GM18499 (cell line): Measurements from ENCODE around the gene LRP1B.

Source experiments
- ATAC-seq: cut with Tn5 transposase; IDR thresholded peaks from one replicate; pipeline ENCODE4 v1.9.1; 2021; ENCODE audit warnings: moderate number of reproducible peaks; ENCODE audit not compliant: insufficient read depth, unreplicated experiment

LRP1B gene

DNA sequence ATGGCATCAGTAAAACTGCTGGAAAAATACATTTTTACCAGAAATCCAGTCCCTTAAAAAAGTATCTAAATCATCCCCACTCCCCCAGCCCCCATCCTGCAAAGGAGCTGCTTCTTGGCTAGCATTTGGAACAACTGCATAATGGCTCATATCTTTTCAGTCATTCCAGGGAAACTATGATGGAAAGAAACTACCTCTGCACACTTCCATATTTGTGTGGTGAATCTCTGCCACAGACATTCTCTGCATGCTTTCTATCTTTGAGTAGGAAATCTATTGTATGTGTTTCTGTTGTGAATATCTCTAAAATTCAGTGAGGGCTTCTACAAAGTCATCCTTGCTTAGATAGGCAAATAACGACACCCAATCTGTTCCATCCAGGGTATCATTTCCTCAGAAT is 632.3 kb downstream of the LRP1B start:
- no peak for ATAC-seq

DNA sequence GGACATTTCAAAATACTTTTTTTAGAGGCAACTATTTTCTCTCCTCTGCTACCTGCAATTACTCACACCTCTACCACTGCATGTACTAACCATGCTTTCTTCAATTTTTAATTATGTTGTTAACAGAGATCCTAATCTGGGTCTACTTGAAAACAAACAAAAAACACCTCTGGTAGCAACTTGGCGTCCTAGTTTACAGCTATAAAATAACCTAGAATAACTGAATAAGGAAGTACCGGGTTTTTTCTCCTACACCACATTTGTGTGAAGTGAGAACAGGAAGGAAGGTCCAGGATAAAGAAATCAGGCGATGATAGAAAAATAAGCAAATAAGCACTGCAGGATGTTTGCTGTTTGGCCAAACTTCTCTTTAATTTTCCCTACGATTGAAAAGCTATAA is 633.5 kb downstream of the LRP1B start:
- no peak for ATAC-seq

DNA sequence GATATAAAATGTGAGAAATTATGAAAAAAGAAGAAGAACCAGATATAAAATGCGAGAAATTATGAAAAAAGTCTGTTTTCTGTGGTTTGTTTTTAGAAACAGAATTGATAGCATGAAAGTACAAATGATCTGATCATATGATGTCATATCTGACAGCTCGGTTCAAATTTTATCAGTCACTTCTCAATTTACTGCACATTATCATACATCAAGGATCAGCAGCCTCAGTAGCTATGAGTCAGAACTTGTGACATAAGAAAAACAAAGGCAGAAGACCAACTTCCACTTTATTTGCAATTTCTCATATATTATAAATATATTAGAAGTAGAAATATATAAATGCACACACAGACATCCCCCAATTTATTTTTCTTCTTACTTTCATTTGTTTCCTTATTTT is 634.0 kb downstream of the LRP1B start:
- ATAC-seq: no peak

DNA sequence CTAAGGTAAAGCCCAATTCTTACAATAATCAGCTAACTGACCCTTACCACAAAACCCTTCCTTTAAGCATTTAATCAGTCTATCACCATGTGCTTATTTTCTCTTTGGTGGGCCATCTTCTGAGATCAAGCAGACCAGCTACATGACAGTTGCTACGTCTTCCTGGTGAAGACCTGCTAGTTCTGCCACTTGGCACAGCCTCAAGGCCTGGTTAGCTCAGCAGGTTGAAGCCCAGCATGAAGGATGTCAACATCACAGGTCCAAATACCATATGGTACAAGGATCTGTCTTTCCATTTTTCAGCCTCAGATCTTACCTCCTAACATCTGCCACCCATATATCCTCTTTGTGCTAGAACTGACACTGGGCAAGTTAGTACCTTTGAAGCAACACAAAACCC is 636.9 kb downstream of the LRP1B start:
- ATAC-seq: no peak

DNA sequence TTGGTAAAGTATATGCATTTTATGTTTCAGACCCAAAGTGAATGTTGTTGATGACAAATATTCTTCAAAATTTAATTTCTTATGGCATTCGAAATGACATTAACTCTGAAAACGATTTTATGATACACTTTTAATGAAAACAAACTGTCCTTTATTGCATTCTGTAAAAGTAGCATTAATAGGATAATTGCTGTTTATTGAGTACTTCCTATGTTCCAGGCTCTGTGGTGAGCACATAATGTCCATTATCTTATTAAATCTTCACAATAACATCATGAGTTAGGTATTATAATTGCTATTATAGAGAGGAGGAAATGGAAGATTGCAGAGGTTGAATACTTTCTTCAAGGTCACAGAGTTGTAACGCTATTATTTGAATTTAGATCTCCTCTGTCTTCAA is 638.0 kb downstream of the LRP1B start:
- ATAC-seq: no peak

DNA sequence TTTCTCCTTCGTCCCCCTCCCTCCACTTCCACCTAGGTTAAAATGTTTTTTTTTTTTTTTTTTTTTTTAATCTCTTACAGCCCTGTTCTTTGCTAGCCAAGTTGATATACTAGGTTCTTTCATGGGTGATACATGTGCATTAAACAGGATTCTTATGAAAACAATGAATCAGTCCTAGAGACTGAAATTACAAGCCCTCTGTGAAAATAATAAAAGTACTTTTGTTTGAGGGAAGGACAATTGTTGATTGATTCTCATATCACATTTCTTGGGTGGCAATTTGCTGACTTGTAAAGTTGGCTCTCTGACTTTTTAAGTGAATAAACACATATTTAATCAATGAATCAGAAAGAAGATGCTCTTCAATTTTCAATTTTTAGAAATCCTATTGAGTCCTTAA is 639.9 kb downstream of the LRP1B start:
- no peak for ATAC-seq

DNA sequence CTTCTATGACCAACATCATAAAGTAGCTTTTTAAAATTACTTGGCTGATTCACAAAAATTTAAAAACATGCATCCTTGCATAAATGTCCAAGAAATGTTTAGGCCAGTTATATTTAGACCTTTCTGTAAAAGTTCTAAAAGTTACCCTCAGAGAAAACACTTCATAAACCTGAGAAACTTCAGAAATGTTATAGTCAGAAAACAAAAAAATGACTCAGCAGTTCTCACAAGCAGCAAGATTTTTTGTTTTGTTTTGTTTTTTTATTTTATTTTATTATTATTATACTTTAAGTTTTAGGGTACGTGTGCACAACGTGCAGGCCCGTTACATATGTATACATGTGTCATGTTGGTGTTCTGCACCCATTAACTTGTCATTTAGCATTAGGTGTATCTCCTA is 648.1 kb downstream of the LRP1B start:
- no peak for ATAC-seq

DNA sequence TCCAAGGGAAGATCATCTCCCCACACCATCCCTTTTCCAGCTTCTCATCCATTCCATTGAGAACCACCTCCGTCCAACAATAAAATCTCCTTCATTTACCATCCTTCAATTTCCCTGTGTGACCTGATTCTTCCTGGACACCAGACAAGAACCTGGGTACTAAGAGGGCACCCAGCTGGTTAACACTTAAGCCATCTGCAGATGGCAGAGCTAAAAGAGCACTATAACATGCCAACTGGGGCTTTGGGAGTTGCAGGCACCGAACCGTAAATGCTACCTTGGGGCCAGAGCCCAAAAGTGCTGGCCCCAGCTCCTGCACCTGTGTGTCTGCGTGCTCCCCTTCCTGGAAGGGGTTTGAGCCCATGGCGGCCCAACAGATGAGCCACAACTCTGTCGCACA is 655.0 kb downstream of the LRP1B start:
- no peak for ATAC-seq

DNA sequence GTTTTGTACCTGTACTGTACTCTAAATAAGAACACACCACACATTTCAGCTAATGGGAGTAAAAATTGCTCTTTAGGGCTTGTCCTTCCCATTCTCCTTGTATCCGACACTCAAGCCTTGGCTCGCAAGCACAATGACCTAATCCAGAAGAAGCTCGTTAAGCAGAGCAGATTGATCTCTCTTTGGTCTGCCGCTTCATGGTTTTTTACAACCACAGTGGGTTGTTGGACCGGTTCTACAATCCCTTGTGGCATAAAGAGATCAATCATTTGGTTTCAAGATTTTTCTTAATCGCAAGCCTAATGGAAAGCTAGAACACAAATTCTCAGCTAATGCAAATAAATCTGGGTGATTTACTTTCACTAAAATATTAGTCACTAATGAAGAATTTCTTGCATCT is 662.1 kb downstream of the LRP1B start:
- ATAC-seq: no peak

DNA sequence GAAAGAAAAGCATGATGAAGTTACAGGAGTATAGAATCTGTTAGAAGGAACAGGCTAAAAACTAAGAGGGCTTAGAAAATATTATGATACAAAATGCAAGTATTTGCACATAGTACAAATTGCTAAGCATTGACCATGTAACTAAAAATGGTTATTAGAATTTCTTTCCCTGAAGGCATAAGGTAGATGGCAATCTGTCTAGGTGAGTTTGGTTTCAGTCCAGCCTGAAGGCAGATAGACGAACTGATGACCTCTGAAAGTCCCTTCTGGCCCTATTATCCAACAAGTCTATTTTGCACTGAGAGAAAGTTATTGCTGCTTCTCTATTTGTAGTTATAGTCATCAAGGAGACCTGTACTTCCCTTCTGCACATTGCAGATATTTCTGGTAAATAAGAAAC is 663.5 kb downstream of the LRP1B start:
- ATAC-seq: no peak

DNA sequence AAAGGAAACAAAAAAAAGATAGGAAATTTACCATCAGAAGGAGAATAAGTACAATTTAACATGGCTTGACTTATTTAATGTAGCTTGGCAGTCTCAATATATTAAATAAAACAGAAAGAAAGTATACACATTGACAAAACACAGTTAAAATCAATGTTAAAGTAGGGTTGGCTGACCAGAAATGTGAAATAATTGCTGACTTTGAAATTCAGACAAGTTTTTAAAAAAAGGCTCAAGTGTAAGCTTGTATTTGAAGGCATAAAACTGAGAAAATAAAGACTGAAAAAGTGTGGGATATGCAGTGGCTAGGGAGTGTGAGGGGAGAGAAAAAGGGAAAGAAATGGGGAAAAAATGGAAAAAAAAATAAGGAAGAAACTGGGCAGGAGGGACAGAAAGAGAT is 665.8 kb downstream of the LRP1B start:
- no peak for ATAC-seq

DNA sequence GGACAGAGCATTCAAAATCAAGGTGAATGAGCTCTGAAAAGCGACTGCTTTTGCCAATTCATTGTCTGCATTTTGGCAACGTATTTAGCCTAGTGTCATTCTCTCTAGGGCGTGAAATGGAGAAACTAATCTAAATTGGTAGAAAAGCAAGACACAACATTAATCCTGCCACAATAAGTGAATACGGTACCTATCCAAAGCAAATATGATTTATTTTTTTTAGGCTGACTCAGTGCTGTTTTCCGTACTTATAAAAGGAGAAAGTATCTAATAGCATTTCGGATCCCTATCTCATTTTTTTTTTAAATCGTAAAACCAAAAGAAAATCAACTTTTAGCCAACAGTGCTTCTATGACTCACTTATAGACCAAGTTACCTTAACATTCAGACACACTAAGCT is 672.5 kb downstream of the LRP1B start:
- ATAC-seq: no peak

DNA sequence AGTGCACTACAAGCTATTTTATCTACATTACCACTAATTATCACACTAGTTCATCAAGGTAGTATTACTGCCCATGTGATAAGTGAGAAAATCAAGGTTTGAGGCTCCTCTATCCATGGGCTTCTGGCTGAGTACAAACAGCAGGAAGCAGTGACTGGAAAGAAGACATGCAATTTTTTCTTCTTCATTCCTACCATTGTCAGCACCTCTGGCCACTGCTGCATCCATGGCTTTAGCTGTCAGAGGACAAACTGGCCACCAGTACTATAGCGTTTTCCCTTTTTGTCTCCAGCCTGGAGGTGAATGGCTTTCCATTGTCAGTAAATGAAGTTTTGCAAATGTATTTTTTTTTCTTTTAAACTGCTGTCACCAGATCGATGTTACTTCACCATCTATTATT is 674.9 kb downstream of the LRP1B start:
- no peak for ATAC-seq

DNA sequence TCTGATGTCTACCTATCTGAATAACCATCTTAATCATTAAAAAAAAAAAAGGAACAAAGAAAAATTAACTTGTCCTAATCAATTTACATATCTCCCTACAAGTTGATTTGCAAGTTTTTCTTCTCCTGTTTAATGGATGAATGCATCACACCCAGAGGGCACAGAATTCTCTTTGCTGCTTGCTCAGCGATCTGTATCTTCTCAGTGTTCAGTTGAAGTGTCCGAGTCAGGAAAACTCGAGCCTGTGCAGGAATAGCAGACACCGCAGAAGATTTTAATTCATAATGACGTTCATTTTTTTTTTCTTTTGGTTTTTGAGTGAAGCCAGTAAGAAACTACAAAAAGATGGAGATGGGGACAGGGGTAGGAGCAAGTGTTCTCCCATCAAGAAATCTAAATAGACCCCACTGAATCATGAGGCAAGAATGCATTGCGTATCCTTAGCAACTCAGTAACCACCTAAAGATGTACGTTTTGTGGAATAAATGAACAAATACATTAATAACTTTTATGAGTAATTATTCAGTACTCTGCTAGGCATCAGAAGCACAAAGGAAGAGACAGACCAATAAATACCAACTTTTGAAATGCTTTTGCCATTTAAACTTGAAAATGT is 675.5 kb downstream of the LRP1B start:
- no peak for ATAC-seq

DNA sequence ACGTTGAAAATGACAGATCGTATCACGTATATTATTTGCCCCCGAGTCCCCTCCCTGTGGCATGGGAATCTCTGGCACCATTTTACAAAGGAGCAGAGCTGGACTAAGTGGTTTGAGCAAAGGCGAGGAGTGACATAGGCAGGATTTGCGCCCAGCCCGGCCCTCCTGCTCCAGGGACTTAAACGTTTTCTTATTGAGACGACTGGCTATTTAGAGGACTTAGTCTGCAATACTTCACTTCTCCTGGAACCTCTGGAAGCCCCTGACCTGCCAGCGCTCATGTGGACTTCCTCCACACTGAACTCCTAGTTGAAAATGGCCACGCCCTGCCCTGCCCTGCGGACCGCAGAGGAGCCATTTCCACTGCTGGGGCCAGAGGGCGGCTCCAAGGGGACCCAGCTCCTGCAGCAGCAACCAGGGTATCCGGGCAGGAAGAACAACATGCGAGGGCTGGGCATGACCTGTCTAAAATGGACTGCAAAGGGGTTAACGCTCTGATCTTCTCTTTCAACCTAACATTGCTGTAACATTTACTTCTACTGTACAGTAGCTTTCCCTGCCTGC is 690.7 kb downstream of the LRP1B start:
- no peak for ATAC-seq

DNA sequence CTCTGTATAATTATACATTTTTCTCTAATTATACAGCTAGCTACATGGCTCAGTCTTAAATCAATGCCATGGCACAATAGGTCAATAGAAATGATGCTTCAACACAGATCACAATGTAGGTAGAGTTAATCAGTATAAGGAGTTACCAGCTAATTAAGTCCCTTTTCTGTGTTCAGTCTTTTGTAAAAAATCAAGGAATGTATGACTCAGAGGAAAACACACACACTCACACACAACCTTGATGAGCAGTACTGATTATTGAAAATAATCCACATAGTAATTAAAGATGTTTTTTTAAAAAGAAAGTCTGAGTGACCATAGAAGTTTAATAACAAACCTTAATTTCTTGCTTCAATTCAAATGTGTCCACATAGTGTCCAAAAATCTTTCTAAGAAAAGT is 691.3 kb downstream of the LRP1B start:
- ATAC-seq: no peak

DNA sequence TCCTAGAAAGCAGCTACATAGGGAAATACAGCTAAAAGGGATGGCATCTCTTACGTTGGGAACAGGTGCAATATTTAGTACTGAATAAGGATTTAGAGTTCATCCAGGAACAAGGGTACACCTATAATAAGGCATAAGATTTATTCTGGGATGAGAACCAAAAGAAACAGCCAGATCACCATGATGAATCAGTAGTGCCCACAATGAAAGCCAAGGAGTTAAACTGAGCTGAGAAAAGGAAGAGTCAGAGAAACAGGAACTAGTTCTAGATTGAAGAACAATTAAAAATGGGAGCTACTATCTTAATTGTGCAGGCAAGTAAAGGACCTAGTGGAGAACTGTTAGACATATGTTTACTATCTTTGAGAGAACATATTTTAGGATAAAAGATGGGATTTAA is 692.3 kb downstream of the LRP1B start:
- ATAC-seq: no peak

DNA sequence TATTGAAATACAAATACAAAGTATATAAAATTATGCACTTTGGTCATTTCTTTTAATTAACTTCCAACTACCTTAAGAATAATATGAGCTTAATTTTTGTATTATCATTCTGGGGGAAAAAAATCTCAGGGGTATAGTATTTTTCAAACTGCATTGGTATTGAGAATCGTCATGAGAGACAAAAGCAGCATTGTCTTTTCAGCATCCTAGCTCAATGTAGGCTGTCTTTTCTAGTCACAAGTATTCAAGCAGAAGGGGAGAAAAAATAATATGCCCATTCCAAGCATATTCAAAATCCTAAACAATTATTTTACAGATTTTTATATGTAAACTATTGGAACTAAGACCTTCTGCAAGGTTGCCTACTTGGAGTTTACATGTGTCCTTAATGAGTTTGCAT is 693.3 kb downstream of the LRP1B start:
- no peak for ATAC-seq

DNA sequence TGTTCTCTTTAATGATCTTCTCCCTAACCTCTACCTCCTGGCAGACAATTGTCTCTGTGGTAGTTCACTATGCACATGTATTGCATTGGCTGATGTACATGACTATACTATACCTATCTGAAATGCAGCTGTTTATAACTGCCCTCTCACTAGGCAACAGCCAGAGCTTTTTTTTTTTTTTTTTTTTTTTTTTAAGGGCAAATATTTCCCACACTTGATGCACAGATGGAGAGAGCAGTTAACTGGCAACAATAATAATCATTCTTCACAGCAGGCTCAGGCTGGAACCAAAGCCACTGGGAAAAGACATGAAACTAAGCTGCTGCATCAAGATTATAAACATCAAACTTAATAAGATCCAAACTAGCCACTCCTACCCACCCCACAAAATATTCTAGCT is 707.7 kb downstream of the LRP1B start:
- ATAC-seq: no peak

DNA sequence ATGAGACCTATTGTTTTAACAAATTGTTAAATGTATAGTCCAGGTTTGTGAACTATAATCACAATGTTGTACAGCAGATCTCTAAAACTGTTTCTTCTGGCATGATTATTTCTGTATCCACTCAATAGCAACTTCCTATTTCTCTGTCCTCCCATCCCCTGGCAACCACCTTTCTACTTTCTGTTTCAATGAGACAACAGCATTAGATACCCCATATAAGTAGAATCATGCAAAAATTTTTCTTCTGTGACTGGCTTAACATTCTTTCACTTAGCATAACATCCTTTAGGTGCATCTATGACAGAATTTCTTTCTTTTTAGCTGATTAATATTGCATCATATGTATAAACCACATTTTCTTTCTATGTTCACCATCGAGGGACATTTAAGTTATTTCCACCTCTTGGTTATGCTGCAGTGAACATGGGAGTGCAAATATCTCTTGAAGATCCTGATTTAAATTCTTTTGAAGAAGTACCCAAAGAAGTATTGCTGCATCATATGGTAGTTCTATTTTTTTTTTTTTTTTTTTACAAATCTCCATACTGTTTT is 713.5 kb downstream of the LRP1B start:
- ATAC-seq: no peak

DNA sequence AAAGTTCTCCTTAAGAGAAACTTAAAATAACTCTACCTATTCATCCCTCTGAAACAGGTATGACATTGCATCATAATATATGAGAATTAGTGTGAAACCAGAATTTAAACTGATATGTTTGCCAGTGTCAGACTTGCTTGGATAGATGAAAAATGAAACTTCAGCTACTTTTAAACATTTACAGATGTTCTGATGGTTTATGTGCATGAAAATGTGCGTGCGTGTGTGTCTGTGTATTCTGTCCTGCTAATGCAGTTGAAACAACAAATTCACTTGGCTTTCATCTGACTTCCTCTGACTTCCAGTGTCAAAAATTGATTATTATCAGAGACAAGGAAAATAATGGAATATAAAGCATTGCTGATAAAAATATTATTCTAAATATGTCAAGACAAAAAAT is 719.4 kb downstream of the LRP1B start:
- ATAC-seq: no peak

DNA sequence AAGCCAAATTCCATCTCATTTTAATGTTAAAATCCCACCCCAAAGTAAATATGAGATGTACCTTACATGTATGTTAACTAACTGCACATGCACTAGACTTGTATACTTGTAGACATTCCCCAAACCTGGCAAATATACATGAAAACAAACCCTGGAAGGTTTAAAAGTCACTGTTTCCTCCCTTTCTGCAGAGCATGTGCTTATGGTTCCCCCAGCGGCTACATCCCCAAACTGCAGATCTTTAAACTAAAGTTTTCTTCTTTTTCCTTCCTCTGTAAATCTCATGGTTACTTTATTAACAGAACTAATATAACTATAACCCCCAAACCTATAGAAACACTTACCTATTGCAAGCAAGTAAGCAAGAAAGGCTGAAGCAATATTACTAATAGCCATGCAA is 731.5 kb downstream of the LRP1B start:
- no peak for ATAC-seq

DNA sequence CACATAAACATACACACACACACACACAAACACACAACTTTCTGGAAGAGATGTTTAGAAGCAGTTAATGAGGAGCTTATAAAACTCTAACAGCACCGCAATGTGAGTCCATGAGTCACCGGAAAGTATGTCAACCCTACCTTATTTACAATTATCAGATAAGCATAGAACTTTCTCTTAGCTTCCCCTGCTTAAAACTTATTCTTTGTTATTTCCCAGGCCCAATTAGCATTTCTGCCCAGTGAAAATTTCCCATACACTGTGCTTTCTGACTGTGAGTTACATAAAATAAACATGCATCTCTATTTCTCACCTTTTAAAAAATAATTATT is 737.6 kb downstream of the LRP1B start:
- ATAC-seq: no peak
